Immature natural killer cell (primary cell): ENCODE results near the gene RELA. TPM values are rescaled to one million over a fixed set of nuclear protein-coding genes. Genes with fewer than 3 reads are reported as not detected.

ENCODE experiments used
- DNase-seq, 3 donors: peaks; one replicate each; pipeline ENCODE4 v3.0.0; 2022; ENCODE audit warnings: mixed read lengths in 1 of 3
- H3K27ac Mint-ChIP-seq, 6 donors: one replicate each; pipeline ENCODE4 v1.8.0; 2020; ENCODE audit warnings: mixed read lengths in 6 of 6, mild to moderate bottlenecking in 5 of 6, inconsistent platforms in 4 of 6, moderate library complexity in 3 of 6
- H3K27me3 Mint-ChIP-seq, 3 donors: one replicate each; pipeline ENCODE4 v1.8.0; 2020 to 2021; ENCODE audit warnings: low read depth in 3 of 3, mild to moderate bottlenecking in 3 of 3, mixed read lengths in 3 of 3, moderate library complexity in 3 of 3, inconsistent platforms in 1 of 3
- H3K36me3 Mint-ChIP-seq, 3 donors: one replicate each; pipeline ENCODE4 v1.8.0; 2020; ENCODE audit warnings: mixed read lengths in 3 of 3, inconsistent platforms in 2 of 3, mild to moderate bottlenecking in 2 of 3
- H3K4me1 Mint-ChIP-seq, 2 donors: one replicate each; pipeline ENCODE4 v1.8.0; 2020; ENCODE audit warnings: inconsistent platforms in 2 of 2, mild to moderate bottlenecking in 2 of 2, mixed read lengths in 2 of 2, moderate library complexity in 1 of 2
- H3K4me3 Mint-ChIP-seq, 5 donors: one replicate each; pipeline ENCODE4 v1.8.0; 2020; ENCODE audit warnings: mild to moderate bottlenecking in 5 of 5, mixed read lengths in 5 of 5, inconsistent platforms in 3 of 5, moderate library complexity in 3 of 5
- H3K9me3 Mint-ChIP-seq, 6 donors: one replicate each; pipeline ENCODE4 v1.8.0; 2020; ENCODE audit warnings: mild to moderate bottlenecking in 6 of 6, mixed read lengths in 6 of 6, inconsistent platforms in 4 of 6, moderate library complexity in 3 of 6
- polyA plus RNA-seq, 3 donors: library from polyadenylated mRNA; unstranded; fragments of 300-500 nt; fragmentation: Illumina TruSeq; gene quantifications; one replicate each; pipeline ENCODE4 v1.2.3, GENCODE V29; 2021

RELA gene
- polyA plus RNA-seq, 3 donors from 2014 or later: 38.5 to 88.4 (median 41.8) TPM

DNA sequence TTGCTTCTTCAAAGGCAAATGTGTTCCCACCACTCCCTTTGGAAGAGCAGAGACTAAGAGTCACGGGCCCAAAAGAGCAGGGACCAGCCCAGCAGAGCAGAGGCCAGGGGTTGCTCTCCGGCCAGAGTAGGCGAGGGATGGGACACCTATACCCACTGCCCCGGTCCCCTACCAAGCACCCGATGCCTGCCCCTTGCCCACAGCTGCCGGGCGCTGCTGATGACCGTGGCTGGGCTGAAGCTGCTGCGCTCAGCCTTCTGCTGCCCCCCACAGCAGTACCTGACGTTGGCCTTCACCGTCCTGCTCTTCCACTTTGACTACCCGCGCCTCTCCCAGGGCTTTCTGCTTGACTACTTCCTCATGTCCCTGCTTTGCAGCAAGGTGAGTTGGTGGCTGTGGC lies 35.5 kb downstream of the RELA start:
- no peak overlapping the region for H3K4me3 Mint-ChIP-seq
- H3K36me3 Mint-ChIP-seq: peaks cover 0 to 8% (median 0%) of the 10 kb centered on the region in 3 donors
- DNase-seq: no peak
- H3K27ac Mint-ChIP-seq: peak overlapping the region in 1 of 6 donors; percentile 48
- peaks cover 7 to 13% of the 10 kb centered on the region in 2 donors for H3K4me1 Mint-ChIP-seq
- peaks cover 0 to 8% (median 1%) of the 10 kb centered on the region in 3 donors for H3K27me3 Mint-ChIP-seq
- H3K9me3 Mint-ChIP-seq: no peaks in the 10 kb centered on the region

DNA sequence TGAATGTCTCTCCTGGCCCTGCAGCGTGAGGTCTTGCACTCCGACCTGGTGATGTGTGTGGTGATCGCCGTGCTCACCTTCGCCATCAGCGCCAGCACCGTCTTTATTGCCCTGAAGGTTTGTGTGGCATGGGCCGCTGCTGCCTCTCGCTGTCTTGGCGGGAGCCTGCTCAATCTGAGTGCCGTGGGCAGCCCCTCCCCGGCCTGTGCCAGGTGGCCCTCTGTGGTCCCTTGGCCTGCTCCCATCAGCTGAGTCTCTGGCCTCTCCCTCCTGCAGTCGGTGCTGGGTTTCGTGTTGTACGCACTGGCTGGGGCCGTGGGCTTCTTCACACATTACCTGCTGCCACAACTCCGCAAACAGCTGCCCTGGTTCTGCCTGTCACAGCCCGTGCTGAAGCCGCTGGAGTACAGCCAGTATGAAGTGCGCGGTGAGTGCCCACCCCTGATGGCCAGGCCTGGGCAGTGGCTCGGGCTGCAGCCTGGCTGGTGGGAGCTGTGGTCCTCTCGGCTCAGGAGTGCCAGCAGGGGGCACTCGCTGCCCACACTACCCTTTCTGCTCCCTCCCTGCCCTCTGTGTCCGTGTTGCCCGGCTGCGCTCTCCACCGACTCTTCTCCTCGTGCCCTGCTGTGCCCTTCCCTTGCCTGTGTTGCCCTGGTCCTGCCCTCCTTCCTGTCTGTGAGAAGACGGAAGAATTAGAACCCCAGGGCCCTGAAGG lies 36.9 kb downstream of the RELA start:
- peak overlapping the region; percentile 23 to 79 (median 40) for H3K27ac Mint-ChIP-seq
- H3K9me3 Mint-ChIP-seq: no peaks in the 10 kb centered on the region

DNA sequence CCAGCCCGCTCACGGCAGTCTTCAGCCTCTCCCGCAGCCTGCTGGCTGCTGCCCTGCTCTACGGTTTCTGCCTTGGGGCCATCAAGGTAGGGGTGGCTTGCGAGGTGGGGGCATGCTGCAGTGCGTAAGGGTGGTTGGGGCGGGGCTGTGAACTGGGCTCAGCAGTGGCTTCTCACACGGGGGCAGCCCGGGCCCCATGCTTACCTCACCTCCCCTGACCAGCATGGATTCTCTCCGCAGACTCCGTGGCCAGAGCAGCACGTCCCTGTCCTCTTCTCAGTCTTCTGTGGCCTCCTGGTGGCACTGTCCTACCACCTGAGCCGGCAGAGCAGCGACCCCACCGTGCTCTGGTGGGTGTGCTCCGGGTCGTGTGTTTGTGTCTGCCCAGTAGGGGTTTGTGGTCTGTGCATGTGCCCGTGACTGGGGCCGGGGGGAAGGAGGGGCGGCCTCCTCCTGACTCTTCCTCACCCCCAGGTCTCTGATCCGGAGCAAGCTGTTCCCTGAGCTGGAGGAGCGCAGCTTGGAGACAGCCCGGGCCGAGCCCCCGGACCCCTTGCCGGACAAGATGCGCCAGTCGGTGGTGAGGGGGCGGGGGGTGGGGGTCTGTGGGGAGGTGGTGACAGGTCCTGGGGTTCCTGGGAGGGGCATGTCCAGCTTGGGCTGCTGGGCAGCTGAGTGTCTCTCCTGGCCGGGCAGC lies 37.6 kb downstream of the RELA start:
- H3K4me3 Mint-ChIP-seq: no peak overlapping the region
- no peak overlapping the region for H3K27ac Mint-ChIP-seq
- DNase-seq: no peak
- peaks cover 0 to 8% (median 2%) of the 10 kb centered on the region in 3 donors for H3K27me3 Mint-ChIP-seq
- H3K36me3 Mint-ChIP-seq: peaks cover 0 to 9% (median 0%) of the 10 kb centered on the region in 3 donors
- peaks cover 7 to 18% of the 10 kb centered on the region in 2 donors for H3K4me1 Mint-ChIP-seq
- no peaks in the 10 kb centered on the region for H3K9me3 Mint-ChIP-seq

More for the DNA sequence above, 36.9 kb downstream of the RELA start:
- peaks cover 0 to 9% (median 0%) of the 10 kb centered on the region in 3 donors for H3K36me3 Mint-ChIP-seq
- DNase-seq: peak; percentile 72 to 79 (median 76)
- peaks cover 7 to 18% of the 10 kb centered on the region in 2 donors for H3K4me1 Mint-ChIP-seq
- H3K4me3 Mint-ChIP-seq: peak overlapping the region in 2 of 5 donors; percentile 20 to 32
- H3K27me3 Mint-ChIP-seq: peaks cover 0 to 8% (median 2%) of the 10 kb centered on the region in 3 donors

DNA sequence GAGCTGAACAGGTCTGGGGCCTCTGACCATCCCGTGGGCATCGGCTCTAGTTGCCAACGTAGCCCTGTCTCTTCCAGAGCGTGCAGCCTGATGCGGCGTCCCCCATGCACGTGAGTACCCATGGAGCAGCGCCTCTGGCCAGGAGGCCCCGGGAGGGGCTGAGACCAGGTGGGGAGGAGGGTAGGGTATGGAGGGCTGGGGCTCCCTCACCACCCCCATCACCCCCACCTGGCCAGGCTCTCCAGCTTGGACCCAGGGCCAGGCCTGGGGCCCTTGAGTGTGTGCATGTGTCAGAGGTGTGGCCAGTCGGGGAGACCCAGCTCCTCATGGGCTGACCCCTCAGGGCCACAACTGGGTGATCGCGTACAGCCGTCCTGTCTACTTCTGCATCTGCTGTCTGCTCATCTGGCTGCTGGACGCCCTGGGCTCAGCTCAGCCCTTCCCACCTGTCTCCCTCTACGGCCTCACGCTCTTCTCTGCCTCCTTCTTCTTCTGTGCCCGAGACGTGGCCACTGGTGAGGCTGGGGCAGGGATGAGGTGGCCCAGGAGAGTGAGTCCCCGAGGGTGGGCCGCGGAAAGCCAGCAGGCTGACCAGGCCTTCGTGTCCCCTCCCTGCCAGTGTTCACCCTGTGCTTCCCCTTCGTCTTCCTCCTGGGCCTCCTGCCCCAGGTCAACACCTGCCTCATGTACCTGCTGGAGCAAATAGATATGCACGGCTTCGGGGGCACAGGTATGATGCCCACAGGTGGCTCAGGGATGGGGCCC lies 38.7 kb downstream of the RELA start:
- Mint-ChIP-seq H3K9me3 (no peaks in the 10 kb centered on the region), H3K36me3 (peaks cover 0 to 9% (median 0%) of the 10 kb centered on the region in 3 donors), H3K27me3 (peaks cover 0 to 8% (median 2%) of the 10 kb centered on the region in 3 donors), H3K4me3 (no peak overlapping the region), H3K4me1 (peaks cover 7 to 20% of the 10 kb centered on the region in 2 donors), H3K27ac (peak overlapping the region in 2 of 6 donors; percentile 29 to 65)
- no peak for DNase-seq

DNA sequence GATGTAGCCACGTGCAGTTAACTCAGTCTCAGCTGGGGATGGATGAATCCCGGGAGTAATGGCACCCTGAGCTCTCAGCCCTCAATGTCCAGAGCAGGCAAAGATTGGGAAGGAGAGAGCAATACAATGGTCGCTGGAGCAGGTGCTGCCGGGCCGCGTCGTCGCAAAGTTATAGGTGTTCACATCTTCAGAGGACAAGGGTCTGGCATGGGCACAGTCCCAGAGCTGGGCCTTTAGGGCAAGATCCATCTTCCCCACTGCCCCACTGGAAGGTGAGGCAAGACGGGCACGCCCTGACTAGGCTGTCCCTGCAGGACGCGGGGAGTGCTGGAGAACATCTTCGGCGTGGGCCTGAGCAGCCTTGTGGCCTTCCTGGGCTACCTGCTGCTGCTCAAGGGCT lies 39.5 kb downstream of the RELA start:
- no peak overlapping the region for H3K4me3 Mint-ChIP-seq
- no peaks in the 10 kb centered on the region for H3K9me3 Mint-ChIP-seq
- H3K36me3 Mint-ChIP-seq: peaks cover 0 to 9% (median 0%) of the 10 kb centered on the region in 3 donors
- peaks cover 0 to 8% (median 2%) of the 10 kb centered on the region in 3 donors for H3K27me3 Mint-ChIP-seq
- no peak for DNase-seq
- peak overlapping the region in 1 of 6 donors; percentile 9 for H3K27ac Mint-ChIP-seq
- H3K4me1 Mint-ChIP-seq: peaks cover 7 to 21% of the 10 kb centered on the region in 2 donors

DNA sequence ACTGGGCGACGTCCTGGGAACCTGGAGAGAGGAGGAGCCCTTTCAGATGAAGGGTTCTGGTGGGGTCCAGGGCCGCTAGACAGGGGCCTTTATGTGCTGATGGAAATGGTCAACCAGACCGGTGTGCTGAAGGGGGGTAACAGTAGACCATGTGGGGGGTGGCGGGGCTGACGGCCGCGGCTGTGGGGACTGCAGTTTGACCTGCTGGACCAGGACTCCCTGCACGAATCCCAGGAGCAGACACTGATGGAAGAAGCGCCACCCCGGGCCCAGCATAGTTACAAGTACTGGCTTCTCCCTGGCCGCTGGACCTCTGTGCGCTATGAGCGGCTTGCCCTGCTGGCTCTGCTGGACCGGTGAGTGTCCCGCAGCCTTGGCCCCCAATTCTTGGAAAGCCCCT lies 40.7 kb downstream of the RELA start:
- H3K4me3 Mint-ChIP-seq: no peak overlapping the region
- peaks cover 14 to 28% of the 10 kb centered on the region in 2 donors for H3K4me1 Mint-ChIP-seq
- peak overlapping the region in 1 of 6 donors; percentile 34 for H3K27ac Mint-ChIP-seq
- DNase-seq: no peak
- no peaks in the 10 kb centered on the region for H3K9me3 Mint-ChIP-seq
- H3K36me3 Mint-ChIP-seq: peaks cover 0 to 9% (median 0%) of the 10 kb centered on the region in 3 donors
- H3K27me3 Mint-ChIP-seq: peaks cover 0 to 8% (median 2%) of the 10 kb centered on the region in 3 donors

DNA sequence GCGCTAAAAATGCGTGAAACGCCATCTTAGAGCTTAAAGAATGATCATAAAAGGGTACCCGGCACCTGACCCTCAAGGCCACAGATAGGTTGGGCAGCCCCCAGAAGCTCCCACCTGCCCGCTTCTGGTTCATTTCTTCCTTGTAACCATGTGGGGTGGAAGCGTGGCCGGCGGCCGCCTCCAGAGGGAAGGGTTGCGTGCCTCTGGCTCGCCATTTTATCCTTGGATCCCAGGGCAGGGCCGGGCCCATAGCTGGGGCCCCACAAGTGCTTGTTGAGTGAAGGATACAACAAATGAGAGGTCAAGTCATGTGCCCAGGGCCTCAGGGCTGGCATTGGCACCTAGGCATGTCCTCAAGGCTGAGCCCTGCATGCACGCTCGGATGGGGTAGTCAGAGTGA lies 41.3 kb downstream of the RELA start:
- Mint-ChIP-seq H3K9me3 (no peaks in the 10 kb centered on the region), H3K27me3 (peaks cover 0 to 8% (median 4%) of the 10 kb centered on the region in 3 donors), H3K27ac (peak overlapping the region in 1 of 6 donors; percentile 34), H3K4me1 (peaks cover 19 to 33% of the 10 kb centered on the region in 2 donors), H3K36me3 (peaks cover 0 to 9% (median 0%) of the 10 kb centered on the region in 3 donors), H3K4me3 (no peak overlapping the region)
- no peak for DNase-seq

DNA sequence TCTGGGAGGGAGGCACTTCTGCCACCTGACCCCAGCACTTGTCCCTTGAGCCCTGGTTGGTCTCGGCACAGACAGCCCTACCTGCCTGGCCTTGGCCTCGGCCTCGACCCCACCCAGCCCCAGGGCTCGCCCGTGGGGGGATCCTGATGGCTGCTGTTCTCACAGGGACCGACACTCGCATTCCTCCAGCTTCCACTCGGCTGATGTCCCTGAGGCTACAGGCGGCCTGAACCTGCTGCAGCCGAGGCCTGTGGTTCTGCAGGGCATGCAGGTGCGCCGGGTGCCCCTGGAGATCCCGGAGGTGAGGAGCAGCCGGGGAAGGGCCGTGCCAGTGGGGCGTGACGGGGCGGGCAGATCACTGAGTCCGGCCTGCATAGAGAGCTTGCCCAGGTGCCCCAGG lies 42.0 kb downstream of the RELA start:
- Mint-ChIP-seq H3K4me1 (peaks cover 16 to 29% of the 10 kb centered on the region in 2 donors), H3K27me3 (peaks cover 0 to 8% (median 4%) of the 10 kb centered on the region in 3 donors), H3K9me3 (no peaks in the 10 kb centered on the region), H3K4me3 (no peak overlapping the region), H3K27ac (no peak overlapping the region), H3K36me3 (peaks cover 0 to 9% (median 0%) of the 10 kb centered on the region in 3 donors)
- DNase-seq: no peak

DNA sequence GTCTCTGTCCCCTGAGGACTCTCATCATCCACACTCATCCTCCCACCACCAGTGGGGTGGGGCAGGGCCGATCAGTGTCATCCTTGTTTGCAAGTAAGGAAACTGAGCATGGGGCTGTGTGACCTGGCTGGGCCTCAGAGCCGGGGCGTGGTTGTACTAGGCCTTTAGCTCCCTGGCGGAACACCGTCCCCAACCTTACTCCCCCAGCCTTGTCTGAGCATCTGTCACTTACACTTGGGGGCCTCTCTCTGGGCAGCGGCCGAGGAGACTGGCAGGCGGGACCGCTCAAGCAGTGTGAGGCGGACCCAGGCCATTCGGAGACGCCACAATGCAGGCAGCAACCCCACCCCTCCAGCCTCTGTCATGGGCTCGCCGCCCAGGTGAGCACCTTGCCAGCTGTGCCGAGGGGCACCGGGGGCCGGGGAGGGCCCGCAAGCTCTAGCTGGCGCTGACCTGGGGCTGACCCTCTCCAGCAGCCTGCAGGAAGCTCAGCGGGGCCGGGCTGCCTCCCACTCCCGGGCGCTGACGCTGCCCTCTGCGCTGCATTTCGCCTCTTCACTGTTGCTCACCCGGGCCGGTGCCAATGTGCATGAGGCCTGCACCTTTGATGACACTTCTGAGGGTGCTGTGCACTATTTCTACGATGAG lies 43.3 kb downstream of the RELA start:
- peaks cover 0 to 9% (median 0%) of the 10 kb centered on the region in 3 donors for H3K36me3 Mint-ChIP-seq
- no peak overlapping the region for H3K27ac Mint-ChIP-seq

DNA sequence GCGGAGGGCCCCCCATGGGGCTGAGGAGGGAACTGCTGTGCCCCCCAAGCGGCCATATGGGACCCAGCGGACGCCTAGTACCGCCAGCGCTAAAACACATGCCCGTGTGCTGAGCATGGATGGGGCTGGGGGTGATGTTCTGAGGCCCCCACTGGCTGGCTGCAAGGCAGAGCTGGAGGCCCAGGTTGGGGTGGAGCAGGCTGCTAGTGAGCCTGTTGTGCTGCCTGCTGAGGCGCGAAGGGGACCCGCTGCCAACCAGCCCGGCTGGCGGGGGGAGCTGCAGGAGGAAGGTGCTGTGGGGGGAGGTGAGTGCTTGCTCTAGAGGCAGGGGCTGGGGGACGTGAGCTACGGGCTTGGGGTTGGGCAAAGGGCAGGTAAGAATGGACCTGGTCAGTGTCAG lies 44.0 kb downstream of the RELA start:
- Mint-ChIP-seq H3K27ac (no peak overlapping the region), H3K9me3 (no peaks in the 10 kb centered on the region), H3K27me3 (peaks cover 4 to 9% (median 7%) of the 10 kb centered on the region in 3 donors), H3K4me3 (peak overlapping the region in 2 of 5 donors; percentile 25 to 40), H3K4me1 (peaks cover 22 to 33% of the 10 kb centered on the region in 2 donors), H3K36me3 (peaks cover 0 to 9% (median 0%) of the 10 kb centered on the region in 3 donors)
- no peak for DNase-seq

More for the DNA sequence above, 43.3 kb downstream of the RELA start:
- H3K4me1 Mint-ChIP-seq: peaks cover 22 to 32% of the 10 kb centered on the region in 2 donors
- peaks cover 4 to 9% (median 7%) of the 10 kb centered on the region in 3 donors for H3K27me3 Mint-ChIP-seq
- H3K9me3 Mint-ChIP-seq: no peaks in the 10 kb centered on the region
- H3K4me3 Mint-ChIP-seq: peak overlapping the region in 4 of 5 donors; percentile 20 to 40 (median 23)
- no peak for DNase-seq

DNA sequence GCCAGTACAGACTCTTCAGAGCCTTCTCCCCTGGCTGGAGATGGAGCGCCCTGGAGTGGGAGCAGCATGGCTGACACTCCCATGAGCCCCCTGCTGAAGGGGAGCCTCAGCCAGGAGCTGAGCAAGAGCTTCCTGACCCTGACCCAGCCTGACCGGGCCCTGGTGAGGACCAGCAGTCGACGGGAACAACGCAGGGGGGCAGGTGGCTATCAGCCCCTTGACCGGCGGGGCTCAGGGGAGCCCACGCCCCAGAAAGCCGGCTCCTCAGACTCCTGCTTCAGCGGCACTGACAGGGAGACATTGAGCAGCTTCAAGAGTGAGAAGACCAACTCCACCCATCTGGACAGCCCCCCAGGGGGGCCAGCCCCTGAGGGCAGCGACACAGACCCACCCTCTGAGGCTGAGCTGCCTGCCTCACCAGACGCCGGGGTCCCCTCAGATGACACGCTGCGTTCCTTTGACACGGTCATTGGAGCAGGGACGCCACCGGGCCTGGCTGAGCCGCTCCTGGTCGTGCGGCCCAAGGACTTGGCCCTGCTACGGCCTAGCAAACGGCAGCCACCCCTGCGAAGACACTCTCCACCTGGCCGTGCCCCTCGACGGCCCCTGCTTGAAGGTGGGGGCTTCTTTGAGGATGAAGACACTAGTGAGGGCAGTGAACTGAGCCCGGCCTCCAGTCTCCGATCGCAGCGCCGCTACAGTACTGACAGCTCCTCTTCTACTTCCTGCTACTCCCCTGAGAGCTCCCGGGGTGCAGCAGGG lies 44.5 kb downstream of the RELA start:
- no peak overlapping the region for H3K27ac Mint-ChIP-seq
- peaks cover 4 to 9% (median 7%) of the 10 kb centered on the region in 3 donors for H3K27me3 Mint-ChIP-seq
- H3K4me1 Mint-ChIP-seq: peaks cover 22 to 37% of the 10 kb centered on the region in 2 donors
- H3K36me3 Mint-ChIP-seq: peaks cover 0 to 9% (median 0%) of the 10 kb centered on the region in 3 donors
- H3K9me3 Mint-ChIP-seq: no peaks in the 10 kb centered on the region
- peak overlapping the region in 1 of 5 donors; percentile 91 for H3K4me3 Mint-ChIP-seq
- DNase-seq: no peak

DNA sequence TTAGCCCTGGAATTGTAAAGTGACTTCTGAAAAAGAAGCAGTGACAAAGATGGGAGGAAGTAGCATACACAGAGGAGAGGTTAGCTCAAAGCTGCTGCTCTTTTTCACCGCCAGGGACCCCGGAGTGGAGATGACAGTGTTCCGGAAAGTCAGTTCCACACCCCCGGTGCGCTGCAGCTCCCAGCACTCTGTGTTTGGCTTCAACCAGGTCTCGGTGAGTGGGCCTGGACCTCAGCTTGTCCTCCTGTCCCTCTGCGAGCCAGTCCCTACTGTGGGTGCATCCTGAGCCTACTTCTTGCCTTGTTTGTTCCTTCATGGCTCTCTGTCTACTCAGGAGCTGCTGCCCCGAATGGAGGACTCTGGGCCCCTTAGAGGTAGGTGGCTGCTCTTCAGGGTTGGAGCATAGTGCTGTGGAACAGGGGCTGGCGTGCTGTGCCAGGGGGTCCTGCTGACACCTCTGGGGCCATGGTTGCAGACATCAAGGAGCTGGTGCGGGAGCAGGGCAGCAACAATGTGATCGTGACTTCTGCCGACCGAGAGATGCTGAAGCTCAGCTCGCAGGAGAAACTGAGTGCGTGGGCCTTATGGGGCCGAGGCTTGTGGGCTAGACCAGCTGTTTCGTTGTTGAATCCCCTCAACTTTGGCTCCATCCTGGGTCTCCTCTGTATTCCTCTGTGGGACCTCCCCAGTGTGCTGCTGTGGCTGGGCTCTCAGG lies 45.4 kb downstream of the RELA start:
- H3K9me3 Mint-ChIP-seq: no peaks in the 10 kb centered on the region
- H3K4me1 Mint-ChIP-seq: peaks cover 31 to 42% of the 10 kb centered on the region in 2 donors

More for the DNA sequence above, 45.4 kb downstream of the RELA start:
- peak overlapping the region; percentile 91 to 95 (median 94) for H3K4me3 Mint-ChIP-seq
- peaks cover 4 to 10% (median 5%) of the 10 kb centered on the region in 3 donors for H3K27me3 Mint-ChIP-seq
- peaks cover 0 to 4% (median 0%) of the 10 kb centered on the region in 3 donors for H3K36me3 Mint-ChIP-seq
- H3K27ac Mint-ChIP-seq: peak overlapping the region; percentile 87 to 96 (median 92)
- no peak for DNase-seq
